Measurements from ENCODE around the gene IGSF21. TPM values are rescaled to one million over a fixed set of nuclear protein-coding genes. Genes with fewer than 3 reads are reported as not detected.

IGSF21 gene
- total and polyA plus RNA-seq, 7 experiments from 2014 or later, result not detected

- no peaks in the 10 kb centered on the region for H3K36me3 ChIP-seq (ENCODE audit: control insufficient read depth in 2 of 3, insufficient read depth in 3 of 3, low read length in 3 of 3)
- H3K4me1 Mint-ChIP-seq, result no peaks in the 10 kb centered on the region
- intact Hi-C loops (cut with micrococcal nuclease), result no loop called here
- no peaks in the 10 kb centered on the region for H3K36me3 Mint-ChIP-seq
- DNase-seq, result no peak
- no peak for ATAC-seq
- H3K9me3 Mint-ChIP-seq, result no peaks in the 10 kb centered on the region
- no peak overlapping the region for H3K27ac Mint-ChIP-seq
- H3K9me3 ChIP-seq (ENCODE audit: control insufficient read depth in 2 of 3, low read length in 3 of 3), result no peaks in the 10 kb centered on the region
- peaks cover 0 to 35% (median 0%) of the 10 kb centered on the region in 5 donors for H3K27me3 Mint-ChIP-seq
- H3K27ac ChIP-seq (ENCODE audit: low read depth, low read length), result no peak overlapping the region
- no peak overlapping the region for H3K4me3 Mint-ChIP-seq
- no peaks in the 10 kb centered on the region for H3K4me1 ChIP-seq (ENCODE audit: control insufficient read depth in 2 of 2, insufficient read depth in 2 of 2, low read length in 2 of 2)
- CTCF ChIA-PET, result no interaction called here
- POLR2A ChIA-PET, result no interaction called here
- H3K27me3 ChIP-seq (ENCODE audit: control insufficient read depth in 2 of 2, insufficient read depth in 2 of 2, low read length in 2 of 2), result no peaks in the 10 kb centered on the region
- no peak overlapping the region for H3K4me3 ChIP-seq (ENCODE audit: low read length)
Measured at GRCh38 chr1:18142471-18142870, 34.9 kb downstream of the IGSF21 start.

GRCh38 chr1:18142969-18143368 is 35.4 kb downstream of the IGSF21 start:
- Mint-ChIP-seq H3K27me3 (peaks cover 0 to 30% (median 0%) of the 10 kb centered on the region in 5 donors), H3K36me3 (no peaks in the 10 kb centered on the region), H3K4me3 (no peak overlapping the region), H3K27ac (no peak overlapping the region), H3K4me1 (no peaks in the 10 kb centered on the region), H3K9me3 (no peaks in the 10 kb centered on the region)
- no peak for ATAC-seq
- H3K27ac ChIP-seq (ENCODE audit: low read depth, low read length), result no peak overlapping the region
- no peaks in the 10 kb centered on the region for H3K9me3 ChIP-seq (ENCODE audit: control insufficient read depth in 2 of 3, low read length in 3 of 3)
- no peaks in the 10 kb centered on the region for H3K27me3 ChIP-seq (ENCODE audit: control insufficient read depth in 2 of 2, insufficient read depth in 2 of 2, low read length in 2 of 2)
- H3K4me1 ChIP-seq (ENCODE audit: control insufficient read depth in 2 of 2, insufficient read depth in 2 of 2, low read length in 2 of 2), result no peaks in the 10 kb centered on the region
- intact Hi-C loops (cut with micrococcal nuclease), result no loop called here
- ChIA-PET CTCF (no interaction called here), POLR2A (no interaction called here)
- no peak overlapping the region for H3K4me3 ChIP-seq (ENCODE audit: low read length)
- no peak for DNase-seq
- H3K36me3 ChIP-seq (ENCODE audit: control insufficient read depth in 2 of 3, insufficient read depth in 3 of 3, low read length in 3 of 3), result no peaks in the 10 kb centered on the region

GRCh38 chr1:18144062-18144461 is 36.5 kb downstream of the IGSF21 start:
- H3K27me3 ChIP-seq (ENCODE audit: control insufficient read depth in 2 of 2, insufficient read depth in 2 of 2, low read length in 2 of 2), result no peaks in the 10 kb centered on the region
- Mint-ChIP-seq H3K4me3 (no peak overlapping the region), H3K27ac (no peak overlapping the region), H3K27me3 (peaks cover 0 to 31% (median 0%) of the 10 kb centered on the region in 5 donors), H3K36me3 (no peaks in the 10 kb centered on the region), H3K4me1 (no peaks in the 10 kb centered on the region), H3K9me3 (no peaks in the 10 kb centered on the region)
- intact Hi-C loops (cut with micrococcal nuclease), result no loop called here
- ATAC-seq (no peak), DNase-seq (no peak)
- H3K36me3 ChIP-seq (ENCODE audit: control insufficient read depth in 2 of 3, insufficient read depth in 3 of 3, low read length in 3 of 3), result no peaks in the 10 kb centered on the region
- no peak overlapping the region for H3K27ac ChIP-seq (ENCODE audit: low read depth, low read length)
- POLR2A ChIA-PET, result no interaction called here
- no peaks in the 10 kb centered on the region for H3K9me3 ChIP-seq (ENCODE audit: control insufficient read depth in 2 of 3, low read length in 3 of 3)
- CTCF ChIA-PET, result no interaction called here
- no peak overlapping the region for H3K4me3 ChIP-seq (ENCODE audit: low read length)
- H3K4me1 ChIP-seq (ENCODE audit: control insufficient read depth in 2 of 2, insufficient read depth in 2 of 2, low read length in 2 of 2), result no peaks in the 10 kb centered on the region

- DNase-seq, result no peak
- H3K27ac ChIP-seq (ENCODE audit: low read depth, low read length), result no peak overlapping the region
- Mint-ChIP-seq H3K36me3 (no peaks in the 10 kb centered on the region), H3K27me3 (peaks cover 0 to 25% (median 0%) of the 10 kb centered on the region in 5 donors), H3K27ac (no peak overlapping the region), H3K4me1 (no peaks in the 10 kb centered on the region), H3K9me3 (no peaks in the 10 kb centered on the region), H3K4me3 (no peak overlapping the region)
- intact Hi-C loops (cut with micrococcal nuclease), result no loop called here
- H3K4me3 ChIP-seq (ENCODE audit: low read length), result no peak overlapping the region
- no peaks in the 10 kb centered on the region for H3K36me3 ChIP-seq (ENCODE audit: control insufficient read depth in 2 of 3, insufficient read depth in 3 of 3, low read length in 3 of 3)
- ATAC-seq, result no peak
- H3K9me3 ChIP-seq (ENCODE audit: control insufficient read depth in 2 of 3, low read length in 3 of 3), result no peaks in the 10 kb centered on the region
- H3K4me1 ChIP-seq (ENCODE audit: control insufficient read depth in 2 of 2, insufficient read depth in 2 of 2, low read length in 2 of 2), result no peaks in the 10 kb centered on the region
- H3K27me3 ChIP-seq (ENCODE audit: control insufficient read depth in 2 of 2, insufficient read depth in 2 of 2, low read length in 2 of 2), result no peaks in the 10 kb centered on the region
- CTCF ChIA-PET, result no interaction called here
- POLR2A ChIA-PET, result no interaction called here
Measured at GRCh38 chr1:18144916-18145647, 37.5 kb downstream of the IGSF21 start.

GRCh38 chr1:18145851-18146618 is 38.4 kb downstream of the IGSF21 start:
- H3K9me3 Mint-ChIP-seq, result peaks cover 0 to under 1% (median 0%) of the 10 kb centered on the region in 11 donors
- H3K4me3 ChIP-seq (ENCODE audit: low read length), result no peak overlapping the region
- H3K4me3 Mint-ChIP-seq, result no peak overlapping the region
- peaks cover 0 to 16% (median 0%) of the 10 kb centered on the region in 5 donors for H3K27me3 Mint-ChIP-seq
- no peaks in the 10 kb centered on the region for H3K36me3 ChIP-seq (ENCODE audit: control insufficient read depth in 2 of 3, insufficient read depth in 3 of 3, low read length in 3 of 3)
- no peaks in the 10 kb centered on the region for H3K36me3 Mint-ChIP-seq
- ATAC-seq (no peak), DNase-seq (no peak)
- POLR2A ChIA-PET, result no interaction called here
- H3K27ac Mint-ChIP-seq, result no peak overlapping the region
- H3K4me1 ChIP-seq (ENCODE audit: control insufficient read depth in 2 of 2, insufficient read depth in 2 of 2, low read length in 2 of 2), result no peaks in the 10 kb centered on the region
- H3K27me3 ChIP-seq (ENCODE audit: control insufficient read depth in 2 of 2, insufficient read depth in 2 of 2, low read length in 2 of 2), result no peaks in the 10 kb centered on the region
- intact Hi-C loops (cut with micrococcal nuclease), result no loop called here
- no peaks in the 10 kb centered on the region for H3K4me1 Mint-ChIP-seq
- CTCF ChIA-PET, result no interaction called here
- no peaks in the 10 kb centered on the region for H3K9me3 ChIP-seq (ENCODE audit: control insufficient read depth in 2 of 3, low read length in 3 of 3)
- no peak overlapping the region for H3K27ac ChIP-seq (ENCODE audit: low read depth, low read length)

- H3K27me3 Mint-ChIP-seq, result peaks cover 0 to 15% (median 0%) of the 10 kb centered on the region in 5 donors
- no peak for ATAC-seq
- H3K36me3 Mint-ChIP-seq, result no peaks in the 10 kb centered on the region
- H3K36me3 ChIP-seq (ENCODE audit: control insufficient read depth in 2 of 3, insufficient read depth in 3 of 3, low read length in 3 of 3), result no peaks in the 10 kb centered on the region
- ChIA-PET POLR2A (no interaction called here), CTCF (no interaction called here)
- no peaks in the 10 kb centered on the region for H3K4me1 Mint-ChIP-seq
- intact Hi-C loops (cut with micrococcal nuclease), result no loop called here
- no peak overlapping the region for H3K4me3 Mint-ChIP-seq
- no peak overlapping the region for H3K27ac Mint-ChIP-seq
- no peaks in the 10 kb centered on the region for H3K27me3 ChIP-seq (ENCODE audit: control insufficient read depth in 2 of 2, insufficient read depth in 2 of 2, low read length in 2 of 2)
- H3K27ac ChIP-seq (ENCODE audit: low read depth, low read length), result no peak overlapping the region
- DNase-seq, result no peak
- no peaks in the 10 kb centered on the region for H3K9me3 ChIP-seq (ENCODE audit: control insufficient read depth in 2 of 3, low read length in 3 of 3)
- no peaks in the 10 kb centered on the region for H3K4me1 ChIP-seq (ENCODE audit: control insufficient read depth in 2 of 2, insufficient read depth in 2 of 2, low read length in 2 of 2)
- no peak overlapping the region for H3K4me3 ChIP-seq (ENCODE audit: low read length)
- peaks cover 0 to 3% (median 0%) of the 10 kb centered on the region in 11 donors for H3K9me3 Mint-ChIP-seq
Measured at GRCh38 chr1:18146886-18147285, 39.3 kb downstream of the IGSF21 start.

- Histone ChIP-seq H3K27ac (ENCODE audit: low read depth, low read length) (no peak overlapping the region), H3K27me3 (ENCODE audit: control insufficient read depth in 2 of 2, insufficient read depth in 2 of 2, low read length in 2 of 2) (no peaks in the 10 kb centered on the region), H3K4me3 (ENCODE audit: low read length) (no peak overlapping the region), H3K9me3 (ENCODE audit: control insufficient read depth in 2 of 3, low read length in 3 of 3) (no peaks in the 10 kb centered on the region), H3K36me3 (ENCODE audit: control insufficient read depth in 2 of 3, insufficient read depth in 3 of 3, low read length in 3 of 3) (no peaks in the 10 kb centered on the region), H3K4me1 (ENCODE audit: control insufficient read depth in 2 of 2, insufficient read depth in 2 of 2, low read length in 2 of 2) (no peaks in the 10 kb centered on the region)
- ATAC-seq (no peak), DNase-seq (no peak)
- peaks cover 0 to 3% (median 0%) of the 10 kb centered on the region in 11 donors for H3K9me3 Mint-ChIP-seq
- CTCF ChIA-PET, result no interaction called here
- no peaks in the 10 kb centered on the region for H3K36me3 Mint-ChIP-seq
- intact Hi-C loops (cut with micrococcal nuclease), result no loop called here
- H3K4me3 Mint-ChIP-seq, result no peak overlapping the region
- H3K4me1 Mint-ChIP-seq, result no peaks in the 10 kb centered on the region
- no peak overlapping the region for H3K27ac Mint-ChIP-seq
- peaks cover 0 to 15% (median 0%) of the 10 kb centered on the region in 5 donors for H3K27me3 Mint-ChIP-seq
- POLR2A ChIA-PET, result no interaction called here
Measured at GRCh38 chr1:18147672-18148071, 40.1 kb downstream of the IGSF21 start.
